ENCODE results near the gene LPIN2. TPM values are rescaled to one million over a fixed set of nuclear protein-coding genes. Genes with fewer than 3 reads are reported as not detected.

LPIN2 gene
- total RNA-seq, 1 experiment from 2014 or later: 10.7 TPM

GRCh38 chr18:3041843-3042242 lies 28.9 kb upstream of the LPIN2 start (continued):
- TF ChIP-seq CTCF (IDR thresholded peaks at IDR 0.05 in 2 of 3, conservative IDR thresholded peaks at IDR 0.05 in 1 of 3; ENCODE audit: borderline replicate concordance in 1 of 3, insufficient read depth in 1 of 3, low read depth in 2 of 3, low read length in 2 of 3): no peak
- TF ChIP-seq EGR1 (IDR thresholded peaks at IDR 0.05; ENCODE audit: low read depth): no peak
- no peak for TF ChIP-seq ZBTB33 (IDR thresholded peaks at IDR 0.05; ENCODE audit: extremely low read depth, insufficient replicate concordance, low read length)
- TF ChIP-seq ZNF274 (IDR thresholded peaks at IDR 0.05; ENCODE audit: low read depth, low read length): no peak
- TF ChIP-seq JUND (IDR thresholded peaks at IDR 0.05): no peak
- TF ChIP-seq ATF3 (IDR thresholded peaks at IDR 0.05): no peak
- no peak for TF ChIP-seq EZH2phosphoT487 (IDR thresholded peaks at IDR 0.05; ENCODE audit: borderline replicate concordance)

GRCh38 chr18:3040881-3041280 lies 27.9 kb upstream of the LPIN2 start:
- H3K27ac ChIP-seq (ENCODE audit: low read depth, low read length): no peak overlapping the region
- H4K20me1 ChIP-seq (ENCODE audit: insufficient read depth): no peaks in the 10 kb centered on the region
- no peak for ATAC-seq
- H3K4me3 ChIP-seq (replicated peaks in 1 of 2; ENCODE audit: low read depth in 1 of 2, low read length in 2 of 2): no peak overlapping the region
- no peak for TF ChIP-seq MAX (IDR thresholded peaks at IDR 0.05)
- no peak for TF ChIP-seq YY1 (IDR thresholded peaks at IDR 0.05; ENCODE audit: extremely low read depth, insufficient replicate concordance, low read depth, low read length)
- TF ChIP-seq ZNF274 (IDR thresholded peaks at IDR 0.05; ENCODE audit: low read depth, low read length): no peak
- no peak for TF ChIP-seq CEBPB (IDR thresholded peaks at IDR 0.05; ENCODE audit: low read depth)
- TF ChIP-seq CBX3 (IDR thresholded peaks at IDR 0.05; ENCODE audit: low read depth): no peak
- TF ChIP-seq ZFX (IDR thresholded peaks at IDR 0.05): no peak
- no peak for TF ChIP-seq SP1 (IDR thresholded peaks at IDR 0.05; ENCODE audit: low read depth)
- TF ChIP-seq POLR2A (IDR thresholded peaks at IDR 0.05; ENCODE audit: borderline replicate concordance, extremely low read depth, insufficient read depth, insufficient read length): no peak
- no peak for TF ChIP-seq ATF3 (IDR thresholded peaks at IDR 0.05)
- no peak for TF ChIP-seq SIN3A (IDR thresholded peaks at IDR 0.05; ENCODE audit: low read depth)
- TF ChIP-seq ELF1 (IDR thresholded peaks at IDR 0.05; ENCODE audit: borderline replicate concordance, low read depth): no peak
- no peak for TF ChIP-seq FOSL1 (IDR thresholded peaks at IDR 0.05; ENCODE audit: low read depth)
- TF ChIP-seq JUND (IDR thresholded peaks at IDR 0.05): no peak
- TF ChIP-seq SRF (IDR thresholded peaks at IDR 0.05; ENCODE audit: low read depth): no peak
- no peak for TF ChIP-seq RAD21 (IDR thresholded peaks at IDR 0.05; ENCODE audit: low read depth)
- TF ChIP-seq ZBTB33 (IDR thresholded peaks at IDR 0.05; ENCODE audit: extremely low read depth, insufficient replicate concordance, low read length): no peak
- no peak for TF ChIP-seq TCF7L2 (IDR thresholded peaks at IDR 0.05; ENCODE audit: borderline replicate concordance, extremely low read depth, insufficient read depth, insufficient read length)
- TF ChIP-seq EZH2 (IDR thresholded peaks at IDR 0.05): no peak
- no peaks in the 10 kb centered on the region for H3K9me2 ChIP-seq (ENCODE audit: insufficient read depth)
- CTCF ChIA-PET: interaction anchor here (1.6 kb wide), 1 partner anchor 22 kb away, joined by 3 read pairs; no protein-coding TSS in a partner anchor
- H2AFZ ChIP-seq (ENCODE audit: low read depth, low read length, poor library complexity, severe bottlenecking): no peak overlapping the region
- no peaks in the 10 kb centered on the region for H3K27me3 ChIP-seq (ENCODE audit: insufficient read depth, low read length)
- H3K9me3 ChIP-seq (ENCODE audit: control insufficient read depth in 1 of 2, insufficient read depth in 1 of 2, low read depth in 1 of 2, low read length in 2 of 2): no peaks in the 10 kb centered on the region
- peaks cover 7% of the 10 kb centered on the region in 2 experiments for H3K4me1 ChIP-seq (ENCODE audit: control insufficient read depth in 1 of 2, insufficient read depth in 2 of 2, low read length in 2 of 2)
- RAD21 ChIA-PET (ENCODE audit: low non-redundant PET in 1 of 2, low total read pairs in 2 of 2, uncharacterized antibody in 2 of 2, unreplicated experiment in 2 of 2): no interaction called here
- no TSS peak for BruUV-seq (replicated peaks)
- no peaks in the 10 kb centered on the region for H3K79me2 ChIP-seq (ENCODE audit: insufficient read depth, low read length)
- no peak for DNase-seq (ENCODE audit: low read depth, low spot score)
- intact Hi-C loops (cut with micrococcal nuclease): no loop called here
- H3K9ac ChIP-seq (ENCODE audit: low read length): no peak overlapping the region
- no peaks in the 10 kb centered on the region for H3K36me3 ChIP-seq (ENCODE audit: control insufficient read depth in 1 of 2, insufficient read depth in 2 of 2, low read length in 2 of 2)
- H3K4me2 ChIP-seq (ENCODE audit: low read length): no peak overlapping the region
- POLR2A ChIA-PET: no interaction called here
